Spinal cord (tissue), 10 donors: ENCODE results near the gene ANKRD33B. TPM values are rescaled to one million over a fixed set of nuclear protein-coding genes. Genes with fewer than 3 reads are reported as not detected.

Source experiments
- DNase-seq, 6 donors: peaks; one replicate each; pipeline versions ENCODE4 v3.0.0 to v3.0.0-alpha.2; 2013 to 2015; ENCODE audit warnings: low spot score in 6 of 6, low read depth in 4 of 6
- H3K27ac ChIP-seq: one replicate; pipeline ENCODE4 v1.5.1; 2013; ENCODE audit warnings: low read depth, low read length, control low read depth
- H3K27me3 ChIP-seq: one replicate; pipeline ENCODE4 v1.6.1; 2013; ENCODE audit warnings: low read length; ENCODE audit not compliant: control insufficient read depth, insufficient read depth
- H3K36me3 ChIP-seq: one replicate; pipeline ENCODE4 v1.6.1; 2013; ENCODE audit warnings: low read length; ENCODE audit not compliant: control insufficient read depth, insufficient read depth
- H3K4me1 ChIP-seq: one replicate; pipeline ENCODE4 v1.6.1; 2013; ENCODE audit warnings: low read length; ENCODE audit not compliant: control insufficient read depth, insufficient read depth
- H3K4me3 ChIP-seq: one replicate; pipeline ENCODE4 v1.5.1; 2013; ENCODE audit warnings: low read depth, low read length, control low read depth
- H3K9me3 ChIP-seq: one replicate; pipeline ENCODE4 v1.6.1; 2013; ENCODE audit warnings: low read length; ENCODE audit not compliant: control insufficient read depth, insufficient read depth
- WGBS: methylation state at CpG from one replicate; pipeline ENCODE4 v1.1.5; 2013; ENCODE audit warnings: missing lambda C conversion rate; ENCODE audit not compliant: insufficient coverage; 5-methylcytosine and 5-hydroxymethylcytosine counted together
- polyA plus RNA-seq, 2 donors: library from polyadenylated mRNA; unstranded; fragments of 120-200 nt; gene quantifications; one replicate each; pipeline ENCODE4 v1.2.1, GENCODE V29; 2013; ENCODE audit not compliant: insufficient read length in 2 of 2
- total RNA-seq, 2 donors: library from RNA; depleted of rRNA in 1 of 2; stranded (reverse); fragments of 120-200 nt in 1 of 2; fragments of >200 nt in 1 of 2; gene quantifications; one replicate each; pipeline versions ENCODE4 v1.2.3 to v1.2.4, GENCODE V29; 2013 to 2014
- donor health status: healthy.

Gene ANKRD33B
- total and polyA plus RNA-seq, 4 donors = 0.93 to 8.1 (median 3.0) TPM

DNA sequence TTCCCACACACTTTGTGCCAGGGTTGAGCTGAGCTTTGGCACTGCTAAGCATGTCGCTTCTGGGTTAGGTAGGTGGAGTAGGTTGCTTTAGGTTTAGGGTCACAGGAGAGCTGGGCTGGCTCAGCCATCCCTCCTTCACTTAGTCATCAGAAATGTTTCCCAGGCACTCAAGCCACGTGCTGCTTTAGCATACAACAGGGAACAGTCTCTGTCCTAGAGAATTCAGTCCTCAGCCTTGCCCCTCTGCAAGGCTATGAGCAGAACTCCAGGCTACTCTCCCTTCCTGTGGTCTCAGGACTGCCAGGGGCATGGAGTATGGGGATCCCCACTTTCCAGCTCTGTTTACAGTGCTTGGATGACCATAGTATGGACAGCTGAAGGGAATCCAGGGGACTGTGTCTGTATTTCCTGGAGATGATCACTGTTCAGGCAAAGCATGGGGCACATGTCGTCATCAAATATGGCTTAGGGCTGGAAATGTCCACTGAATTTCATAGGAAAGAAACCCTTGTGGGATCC, 7.5 kb upstream of the ANKRD33B start:
- no peak for DNase-seq
- H3K9me3 ChIP-seq = no peaks in the 10 kb centered on the region
- peaks cover 2% of the 10 kb centered on the region for H3K27me3 ChIP-seq
- H3K36me3 ChIP-seq = no peaks in the 10 kb centered on the region
- WGBS = 69% methylated on average over 2 of the region's 3 CpGs
- H3K27ac ChIP-seq = no peak overlapping the region
- H3K4me3 ChIP-seq = no peak overlapping the region
- H3K4me1 ChIP-seq = no peaks in the 10 kb centered on the region

DNA sequence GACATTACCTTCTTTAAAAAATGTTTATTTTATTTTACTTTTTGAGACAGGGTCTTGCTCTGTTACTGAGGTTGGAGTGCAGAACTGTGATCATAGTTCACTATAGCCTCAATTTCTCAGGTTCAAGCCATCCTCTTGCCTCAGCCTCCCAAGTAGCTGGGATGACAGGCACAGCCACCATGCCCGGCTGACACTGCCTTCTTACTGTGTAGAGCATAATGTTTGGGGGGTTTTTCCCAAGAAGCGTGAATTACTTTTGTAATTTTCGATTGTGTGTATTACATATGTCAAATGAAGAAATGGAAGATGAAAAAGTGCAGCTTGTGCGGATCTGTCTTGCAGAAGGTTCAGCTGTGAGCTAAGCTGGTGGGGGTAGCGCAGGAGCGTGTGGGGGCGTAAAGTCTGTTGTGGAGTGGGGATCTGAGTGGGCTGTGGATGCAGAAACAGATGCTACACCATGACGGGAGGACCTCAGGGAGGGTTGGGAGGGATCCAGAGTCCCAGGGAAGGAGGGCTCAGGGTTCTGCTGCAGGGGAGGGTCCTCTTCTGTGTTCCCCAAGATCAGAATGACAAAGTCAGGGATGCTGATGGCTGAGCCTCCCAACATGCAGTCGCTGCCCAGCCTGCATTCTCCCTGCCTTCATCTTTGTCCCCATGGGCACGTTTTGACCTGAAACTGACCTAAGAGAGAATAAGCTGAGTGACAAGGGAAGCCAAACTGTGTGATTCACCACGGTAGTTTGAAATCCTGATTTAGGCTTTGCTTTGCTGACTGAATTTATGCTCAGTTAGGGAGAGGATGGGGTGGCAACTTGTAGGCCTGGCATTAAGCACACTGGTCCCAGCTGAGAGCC, 6.8 kb upstream of the ANKRD33B start:
- 79% methylated on average over 10 of the region's 11 CpGs for WGBS
- no peak for DNase-seq
- no peak overlapping the region for H3K27ac ChIP-seq

DNA sequence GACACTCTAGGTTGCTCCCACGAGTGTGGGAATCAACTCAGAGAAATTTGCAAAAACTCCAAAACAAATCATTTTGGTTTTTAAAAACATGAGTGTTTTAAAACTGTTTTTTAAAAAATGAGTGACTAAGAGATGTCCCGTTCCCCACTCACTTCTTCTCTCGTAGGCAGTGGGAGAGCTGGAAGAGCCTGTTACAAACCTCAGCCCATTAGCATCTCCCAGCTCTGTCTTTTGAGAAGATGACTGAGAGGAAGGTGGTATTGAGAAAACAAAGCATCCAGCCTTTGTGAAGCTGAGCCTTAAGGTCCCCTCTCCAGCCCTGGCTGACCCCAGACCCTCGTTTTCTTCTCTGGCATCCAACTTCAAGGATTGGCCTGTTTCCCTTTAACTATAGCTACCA, 4.7 kb upstream of the ANKRD33B start:
- no peaks in the 10 kb centered on the region for H3K9me3 ChIP-seq
- no peaks in the 10 kb centered on the region for H3K36me3 ChIP-seq
- H3K27me3 ChIP-seq = peaks cover 23% of the 10 kb centered on the region
- H3K4me1 ChIP-seq = peaks cover 13% of the 10 kb centered on the region
- no peak for DNase-seq
- no peak overlapping the region for H3K4me3 ChIP-seq
- WGBS = 33% methylated on average over 1 of the region's 4 CpGs
- H3K27ac ChIP-seq = no peak overlapping the region

More for the DNA sequence above, 6.8 kb upstream of the ANKRD33B start:
- Histone ChIP-seq H3K4me1 (no peaks in the 10 kb centered on the region), H3K27me3 (peaks cover 4% of the 10 kb centered on the region), H3K4me3 (no peak overlapping the region), H3K36me3 (no peaks in the 10 kb centered on the region), H3K9me3 (no peaks in the 10 kb centered on the region)

DNA sequence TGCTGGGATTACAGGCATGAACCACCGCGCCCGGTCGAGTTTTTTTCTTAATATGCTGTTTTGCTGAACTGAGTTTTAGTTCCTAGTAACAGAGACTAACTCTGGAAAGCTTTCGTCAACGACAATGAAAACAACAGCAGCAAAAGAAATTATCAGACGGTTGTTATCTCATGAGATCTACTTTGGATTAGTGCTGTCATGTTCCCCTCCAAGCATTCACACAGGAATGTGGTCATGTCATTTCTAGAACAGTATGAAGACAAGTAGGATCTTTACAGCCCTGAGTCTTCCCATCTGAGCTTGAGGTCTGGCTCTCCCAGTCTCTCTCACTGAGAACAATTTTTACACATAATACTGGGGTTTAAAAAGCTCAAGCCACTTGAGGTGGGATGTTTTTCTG, 4.0 kb upstream of the ANKRD33B start:
- no CpG with 5 or more reads among the region's 7 CpGs for WGBS
- Histone ChIP-seq H3K4me1 (peaks cover 19% of the 10 kb centered on the region), H3K36me3 (no peaks in the 10 kb centered on the region), H3K4me3 (no peak overlapping the region), H3K27me3 (peaks cover 30% of the 10 kb centered on the region), H3K9me3 (no peaks in the 10 kb centered on the region), H3K27ac (no peak overlapping the region)
- DNase-seq = no peak

DNA sequence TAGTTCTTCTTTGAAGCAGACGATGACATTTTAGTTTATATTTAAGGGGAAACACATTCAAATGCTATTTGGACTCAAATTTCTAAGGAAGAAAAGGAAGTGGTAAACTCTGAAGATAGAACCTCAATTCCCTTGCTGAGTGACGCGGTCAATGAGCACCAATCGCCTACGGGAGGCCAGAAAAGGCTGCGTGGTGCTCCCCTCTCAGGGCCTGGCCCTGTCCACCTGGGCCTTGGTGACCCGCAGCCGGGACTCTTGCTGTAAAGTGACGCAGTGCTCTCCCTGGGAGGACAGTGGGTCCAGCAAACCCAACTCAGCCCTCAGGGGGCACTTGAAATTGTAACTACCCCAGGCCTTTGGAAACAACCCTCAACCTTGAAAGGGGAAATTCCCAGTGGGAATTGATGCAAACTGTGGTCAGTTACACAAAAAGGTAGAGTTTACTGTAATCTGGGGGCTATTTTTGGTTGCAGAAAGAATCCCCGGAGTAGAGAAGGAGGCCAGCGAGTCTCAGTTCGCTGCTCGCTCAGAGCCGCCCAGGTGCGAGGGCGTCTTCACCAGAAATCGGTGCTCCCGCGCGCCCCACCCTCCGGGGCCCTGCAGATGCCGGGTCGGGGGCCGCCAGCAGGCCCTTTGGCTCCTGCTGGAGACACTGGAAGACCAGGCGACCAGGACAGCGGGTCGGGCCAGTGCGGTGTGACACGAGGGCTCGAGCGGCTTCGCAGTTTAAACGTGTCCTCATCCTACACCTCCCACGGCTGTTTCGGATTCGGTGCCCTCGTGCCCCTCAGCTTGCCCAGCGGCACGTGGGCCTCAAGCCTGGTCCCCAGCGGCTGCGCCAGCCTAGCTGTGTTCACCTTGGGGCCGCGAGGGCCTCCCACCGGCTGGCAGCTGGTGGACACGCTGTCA, 1.4 kb upstream of the ANKRD33B start:
- Histone ChIP-seq H3K4me1 (peaks cover 27% of the 10 kb centered on the region), H3K9me3 (no peaks in the 10 kb centered on the region), H3K27me3 (peaks cover 48% of the 10 kb centered on the region), H3K4me3 (no peak overlapping the region), H3K36me3 (no peaks in the 10 kb centered on the region), H3K27ac (no peak overlapping the region)
- DNase-seq = no peak
- WGBS = 41% methylated on average over 38 of the region's 45 CpGs

DNA sequence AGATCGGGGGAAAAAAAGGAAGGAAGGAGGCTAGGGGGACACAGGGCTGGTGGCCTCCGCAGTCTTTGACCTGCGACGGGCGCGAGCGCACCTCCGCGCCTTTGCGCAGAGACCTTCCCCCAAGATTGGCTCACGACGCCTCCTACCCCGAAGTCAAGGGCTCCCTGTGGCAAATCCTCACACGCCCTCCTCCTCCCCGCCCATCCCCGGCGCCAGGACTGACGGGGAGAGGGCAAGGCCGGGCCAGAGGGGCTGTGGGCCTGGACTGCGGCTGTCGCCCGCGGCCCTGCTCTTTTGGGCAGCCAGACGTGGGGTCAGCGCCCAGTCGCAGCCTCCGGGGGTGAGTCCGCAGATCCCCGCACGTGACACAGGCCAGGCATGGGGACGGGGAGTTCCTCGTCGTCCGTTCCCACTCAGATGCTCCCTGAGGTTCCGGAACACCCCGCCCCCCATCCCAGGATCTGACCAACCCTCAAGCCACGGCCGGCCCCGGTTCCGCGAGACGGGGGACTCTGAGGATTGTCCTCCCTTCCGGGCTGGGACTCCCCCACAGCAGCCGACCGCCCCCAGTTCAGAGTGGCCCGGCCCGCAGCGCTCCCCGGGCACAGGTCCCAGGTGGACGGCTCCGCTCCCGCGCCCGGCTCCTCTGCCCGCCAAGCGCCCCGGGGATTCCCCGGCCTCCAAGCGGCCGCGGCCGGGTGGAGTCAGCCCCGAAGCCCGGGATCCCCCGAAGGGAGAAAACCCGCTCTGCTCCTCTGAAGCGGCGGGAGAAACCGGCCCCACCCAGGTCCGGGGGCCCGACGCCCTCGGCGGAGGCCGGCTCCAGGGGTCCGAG, 543 bp upstream of the ANKRD33B start:
- Histone ChIP-seq H3K27me3 (peaks cover 48% of the 10 kb centered on the region), H3K27ac (no peak overlapping the region), H3K9me3 (no peaks in the 10 kb centered on the region), H3K36me3 (no peaks in the 10 kb centered on the region), H3K4me3 (peak overlapping the region; percentile 37), H3K4me1 (peaks cover 27% of the 10 kb centered on the region)
- WGBS = under 1% methylated on average over 76 of the region's 76 CpGs
- peak in 1 of 6 donors; percentile 30 for DNase-seq

DNA sequence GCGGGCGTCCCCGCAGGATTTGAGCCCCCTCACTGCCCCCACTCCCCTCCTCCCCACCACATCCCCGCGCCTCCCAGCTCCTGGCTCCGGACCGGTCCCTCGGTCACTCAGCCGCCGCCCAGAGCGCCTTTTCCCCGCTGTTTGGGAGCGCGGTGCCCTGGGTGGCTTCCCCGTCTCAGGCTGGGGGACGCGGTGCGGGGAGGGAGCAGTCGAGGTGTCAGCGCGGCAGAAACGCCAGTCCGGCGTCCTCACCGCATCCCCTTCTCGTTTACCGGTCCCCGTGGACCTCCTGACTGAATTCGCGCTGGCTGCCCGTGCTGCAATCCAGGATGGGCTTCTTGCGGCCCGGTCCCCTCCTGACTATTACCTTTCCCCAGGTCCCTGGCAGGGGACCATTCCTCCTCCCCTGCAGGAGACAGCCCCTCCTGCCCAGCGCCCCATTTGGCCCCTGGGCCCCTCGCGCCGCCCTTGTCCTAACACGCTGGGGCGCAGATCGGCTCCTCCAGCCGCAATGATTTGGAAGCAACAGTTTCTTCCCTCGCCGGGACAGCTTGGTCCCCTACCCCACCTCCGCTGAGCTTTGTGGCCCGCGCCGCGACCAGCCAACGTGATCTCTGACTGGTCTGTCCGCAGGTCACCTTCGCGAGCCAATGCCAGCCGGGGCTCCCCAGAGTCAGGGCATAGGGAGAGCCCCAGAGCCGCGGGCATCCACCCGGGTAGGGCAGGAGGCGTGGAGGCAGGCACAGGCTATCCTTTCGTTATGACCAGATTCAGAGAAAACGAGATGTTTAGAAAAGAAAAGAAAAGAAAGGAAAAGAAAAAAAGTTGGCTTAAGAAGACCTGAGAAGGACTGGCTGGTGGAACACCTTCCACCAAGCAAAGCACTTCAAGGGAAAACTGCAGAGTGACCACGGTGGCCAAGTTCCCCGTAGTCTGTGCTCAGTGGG, 1.2 kb downstream of the ANKRD33B start:
- Histone ChIP-seq H3K27me3 (peaks cover 46% of the 10 kb centered on the region), H3K36me3 (no peaks in the 10 kb centered on the region), H3K9me3 (no peaks in the 10 kb centered on the region), H3K4me1 (peaks cover 27% of the 10 kb centered on the region), H3K27ac (no peak overlapping the region), H3K4me3 (peak overlapping the region; percentile 40)
- 2% methylated on average over 58 of the region's 61 CpGs for WGBS
- peak in 2 of 6 donors; percentile 25 for DNase-seq

DNA sequence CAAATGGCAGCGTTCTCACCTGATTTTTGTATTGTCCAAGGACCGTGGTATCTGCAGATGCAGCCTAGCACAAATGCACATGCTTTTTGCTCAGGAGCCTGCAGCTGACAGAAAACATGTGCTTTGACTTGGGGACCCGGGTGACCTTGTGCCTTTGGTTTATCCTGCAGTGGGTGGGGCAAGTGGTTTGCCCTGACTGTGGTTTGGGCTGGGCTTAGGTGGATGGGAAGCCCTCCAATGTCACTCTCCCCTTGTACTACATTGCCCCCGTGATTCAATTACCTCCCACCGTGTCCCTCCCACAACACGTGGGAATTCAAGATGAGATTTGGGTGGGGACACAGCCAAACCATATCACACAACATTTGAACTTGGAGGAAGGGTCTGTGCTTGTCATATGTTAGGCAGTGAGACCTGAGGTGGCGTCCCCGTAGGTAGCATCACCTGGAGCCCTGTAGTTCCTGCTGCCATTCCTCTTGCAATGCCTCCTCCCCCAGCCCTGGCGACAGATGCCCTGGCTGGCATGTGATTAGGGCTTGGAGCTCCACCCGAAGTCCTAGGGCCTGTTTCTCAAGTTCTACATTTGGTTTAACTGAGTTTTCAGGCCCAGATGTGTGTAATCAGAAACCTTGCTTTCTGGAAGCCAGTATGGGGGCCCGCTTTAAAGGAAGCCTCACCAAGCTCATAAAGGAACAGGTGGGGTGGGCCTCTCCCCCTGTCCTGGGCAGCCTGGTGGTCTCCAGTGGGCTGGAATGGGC, 2.1 kb downstream of the ANKRD33B start:
- Histone ChIP-seq H3K4me1 (peaks cover 27% of the 10 kb centered on the region), H3K27ac (no peak overlapping the region), H3K4me3 (peak overlapping the region; percentile 40), H3K9me3 (no peaks in the 10 kb centered on the region), H3K27me3 (peaks cover 46% of the 10 kb centered on the region), H3K36me3 (no peaks in the 10 kb centered on the region)
- WGBS = 57% methylated on average over 8 of the region's 11 CpGs
- DNase-seq = no peak
